GM12878 (cell line): ENCODE measurements around the gene SLC25A41.

ENCODE experiments used
- CTCF ChIP-seq, 3 experiments: IDR thresholded peaks in 2 of 3; conservative IDR thresholded peaks in 1 of 3; 2 replicates each; pipeline ENCODE4 v1.5.1; 2011; ENCODE audit warnings: low read depth in 3 of 3, low read length in 3 of 3, mild to moderate bottlenecking in 3 of 3, control low read depth in 2 of 3, moderate library complexity in 2 of 3, inconsistent platforms in 1 of 3, mixed read lengths in 1 of 3; ENCODE audit not compliant: control insufficient read depth in 2 of 3, insufficient read depth in 1 of 3; ENCODE audit errors: extremely low read depth in 1 of 3
- POLR2A ChIP-seq: IDR thresholded peaks from 2 replicates; pipeline ENCODE4 v1.6.1; 2011; ENCODE audit warnings: low read depth, mild to moderate bottlenecking, low read length
- TAF1 ChIP-seq: IDR thresholded peaks from 2 replicates; pipeline ENCODE4 v1.6.1; 2011; ENCODE audit warnings: mild to moderate bottlenecking, low read depth, low read length, borderline replicate concordance

- no peak for TF ChIP-seq TAF1
- TF ChIP-seq POLR2A, result no peak
- no peak for TF ChIP-seq CTCF (IDR thresholded peaks at IDR 0.05 in 2 of 3, conservative IDR thresholded peaks at IDR 0.05 in 1 of 3; ENCODE audit: control insufficient read depth in 2 of 3, extremely low read depth in 1 of 3, insufficient read depth in 1 of 3, low read depth in 3 of 3, low read length in 3 of 3)
Measured at GRCh38 chr19:6431891-6432290, 1.7 kb downstream of the SLC25A41 start.
